Measurements from ENCODE around the gene ITK. TPM values are rescaled to one million over a fixed set of nuclear protein-coding genes. Genes with fewer than 3 reads are reported as not detected.
A peak's percentile ranks its signal among the peaks of the same experiment; 100 is the strongest.

ITK gene
- total and polyA plus RNA-seq, 4 donors, result 0.06 to 0.51 (median 0.45) TPM

DNA sequence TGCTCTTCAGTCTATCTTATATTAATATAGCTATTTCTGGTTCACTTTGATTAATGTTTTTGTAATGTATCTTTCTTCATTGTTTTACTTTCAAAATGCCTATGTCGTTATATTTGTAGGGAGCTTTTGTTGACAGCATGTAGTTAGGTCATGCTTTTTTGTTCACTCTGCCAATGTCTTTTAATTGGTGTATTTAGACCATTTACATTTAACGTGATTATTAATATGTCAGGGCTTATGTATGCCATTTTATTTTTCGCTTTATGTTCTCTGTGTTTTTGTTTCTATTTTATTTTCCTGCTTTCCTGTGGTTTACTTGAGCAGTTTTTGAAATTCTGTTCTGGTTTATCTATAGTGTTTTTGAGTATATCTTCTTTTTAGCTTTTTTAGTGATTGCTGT, 25.3 kb upstream of the ITK start:
- no peak for DNase-seq (ENCODE audit: low read depth in 4 of 6, low spot score in 6 of 6)
- no CpG with 5 or more reads among the region's 3 CpGs for WGBS (ENCODE audit: insufficient coverage)
- no peak overlapping the region for H3K27ac ChIP-seq (ENCODE audit: low read depth, low read length)
- no peaks in the 10 kb centered on the region for H3K36me3 ChIP-seq (ENCODE audit: control insufficient read depth, insufficient read depth, low read length)
- no peak overlapping the region for H3K4me3 ChIP-seq (ENCODE audit: low read depth, low read length)
- H3K4me1 ChIP-seq (ENCODE audit: control insufficient read depth, insufficient read depth, low read length), result no peaks in the 10 kb centered on the region
- H3K9me3 ChIP-seq (ENCODE audit: control insufficient read depth, insufficient read depth, low read length), result no peaks in the 10 kb centered on the region
- H3K27me3 ChIP-seq (ENCODE audit: control insufficient read depth, insufficient read depth, low read length), result no peaks in the 10 kb centered on the region

DNA sequence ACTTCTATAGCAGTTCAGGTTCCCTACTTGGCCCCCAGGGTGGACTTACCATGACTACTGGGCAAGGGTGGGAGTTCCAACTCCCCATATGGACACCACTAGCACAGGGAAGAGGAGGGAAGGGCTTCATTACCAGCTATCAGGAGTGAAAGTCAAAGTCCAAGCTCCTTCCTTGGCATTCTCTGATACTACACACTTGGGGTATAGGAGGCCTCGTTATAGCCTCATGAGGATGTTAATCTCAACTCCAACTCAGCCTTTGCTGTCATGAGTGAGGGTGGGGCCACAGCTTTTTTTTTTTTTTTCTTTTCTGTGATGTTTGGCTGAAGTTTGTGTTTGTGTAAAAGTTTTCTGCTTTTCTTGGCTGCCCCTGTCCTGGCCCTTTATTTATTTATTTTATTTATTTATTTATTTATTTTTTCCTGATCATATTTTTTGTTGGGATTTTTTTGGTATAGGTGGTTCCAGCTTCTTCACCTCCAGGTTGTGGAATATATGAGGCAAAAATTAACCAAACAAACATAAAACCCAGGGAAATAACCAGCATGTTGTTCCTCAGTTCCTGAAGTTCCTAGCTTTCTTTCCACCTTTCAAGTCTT, 23.2 kb upstream of the ITK start:
- Histone ChIP-seq H3K4me3 (ENCODE audit: low read depth, low read length) (no peak overlapping the region), H3K36me3 (ENCODE audit: control insufficient read depth, insufficient read depth, low read length) (no peaks in the 10 kb centered on the region), H3K27me3 (ENCODE audit: control insufficient read depth, insufficient read depth, low read length) (no peaks in the 10 kb centered on the region), H3K9me3 (ENCODE audit: control insufficient read depth, insufficient read depth, low read length) (no peaks in the 10 kb centered on the region), H3K27ac (ENCODE audit: low read depth, low read length) (no peak overlapping the region), H3K4me1 (ENCODE audit: control insufficient read depth, insufficient read depth, low read length) (no peaks in the 10 kb centered on the region)
- DNase-seq (ENCODE audit: low read depth in 4 of 6, low spot score in 6 of 6), result no peak
- WGBS (ENCODE audit: insufficient coverage), result no CpG with 5 or more reads among the region's 1 CpG

DNA sequence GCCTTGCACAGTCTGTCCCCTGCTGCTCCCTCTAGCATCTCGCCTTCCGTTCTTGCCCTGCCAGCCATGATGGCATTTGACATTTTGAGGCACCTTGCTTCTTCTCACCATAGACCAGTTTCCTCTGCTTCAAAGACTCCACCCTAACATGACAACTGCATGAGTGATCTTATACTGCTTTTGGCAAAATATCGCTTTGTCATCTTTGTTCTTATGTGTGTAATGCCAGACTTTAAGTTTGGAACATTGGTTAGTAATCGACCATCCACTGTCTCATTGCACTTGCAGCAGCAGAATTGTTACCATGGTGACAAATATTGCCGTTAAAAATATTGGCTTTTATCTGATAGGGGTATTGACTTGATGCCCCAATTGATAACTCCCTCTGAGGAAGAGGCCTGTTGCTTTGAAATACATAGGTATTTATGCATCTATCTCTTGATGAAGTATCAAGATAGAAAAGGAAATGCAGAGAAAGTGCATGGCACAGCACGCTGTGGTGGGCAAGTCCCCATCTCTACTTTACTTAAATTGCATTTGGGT, 21.4 kb upstream of the ITK start:
- DNase-seq (ENCODE audit: low read depth in 4 of 6, low spot score in 6 of 6), result peak in 1 of 6 donors; percentile 5
- WGBS (ENCODE audit: insufficient coverage), result 76% methylated on average over 2 of the region's 6 CpGs
- Histone ChIP-seq H3K27ac (ENCODE audit: low read depth, low read length) (no peak overlapping the region), H3K4me3 (ENCODE audit: low read depth, low read length) (no peak overlapping the region), H3K36me3 (ENCODE audit: control insufficient read depth, insufficient read depth, low read length) (no peaks in the 10 kb centered on the region), H3K9me3 (ENCODE audit: control insufficient read depth, insufficient read depth, low read length) (no peaks in the 10 kb centered on the region), H3K4me1 (ENCODE audit: control insufficient read depth, insufficient read depth, low read length) (no peaks in the 10 kb centered on the region), H3K27me3 (ENCODE audit: control insufficient read depth, insufficient read depth, low read length) (no peaks in the 10 kb centered on the region)

DNA sequence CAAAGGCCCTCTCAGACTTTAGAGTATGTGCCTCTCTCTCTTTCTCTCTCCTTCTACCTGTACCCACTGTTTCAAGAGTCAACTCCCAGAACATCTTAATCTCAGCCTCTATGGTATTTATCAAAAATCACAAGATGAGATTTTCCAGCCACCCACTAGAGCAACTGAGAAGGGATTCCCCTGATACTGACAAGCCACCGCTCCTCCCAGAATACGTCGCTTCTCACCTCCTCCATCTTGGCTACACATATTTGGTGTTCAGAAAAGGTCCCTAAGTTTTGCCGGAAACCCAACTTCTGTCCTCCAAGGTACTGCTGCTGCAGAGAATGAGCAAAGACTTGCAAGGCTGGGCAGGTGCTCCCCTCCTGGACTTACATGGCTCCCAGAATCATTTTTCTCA, 20.6 kb upstream of the ITK start:
- H3K27me3 ChIP-seq (ENCODE audit: control insufficient read depth, insufficient read depth, low read length), result no peaks in the 10 kb centered on the region
- 96% methylated on average over 4 of the region's 4 CpGs for WGBS (ENCODE audit: insufficient coverage)
- H3K27ac ChIP-seq (ENCODE audit: low read depth, low read length), result no peak overlapping the region
- H3K4me1 ChIP-seq (ENCODE audit: control insufficient read depth, insufficient read depth, low read length), result no peaks in the 10 kb centered on the region
- no peaks in the 10 kb centered on the region for H3K36me3 ChIP-seq (ENCODE audit: control insufficient read depth, insufficient read depth, low read length)
- DNase-seq (ENCODE audit: low read depth in 4 of 6, low spot score in 6 of 6), result no peak
- no peaks in the 10 kb centered on the region for H3K9me3 ChIP-seq (ENCODE audit: control insufficient read depth, insufficient read depth, low read length)
- H3K4me3 ChIP-seq (ENCODE audit: low read depth, low read length), result no peak overlapping the region

DNA sequence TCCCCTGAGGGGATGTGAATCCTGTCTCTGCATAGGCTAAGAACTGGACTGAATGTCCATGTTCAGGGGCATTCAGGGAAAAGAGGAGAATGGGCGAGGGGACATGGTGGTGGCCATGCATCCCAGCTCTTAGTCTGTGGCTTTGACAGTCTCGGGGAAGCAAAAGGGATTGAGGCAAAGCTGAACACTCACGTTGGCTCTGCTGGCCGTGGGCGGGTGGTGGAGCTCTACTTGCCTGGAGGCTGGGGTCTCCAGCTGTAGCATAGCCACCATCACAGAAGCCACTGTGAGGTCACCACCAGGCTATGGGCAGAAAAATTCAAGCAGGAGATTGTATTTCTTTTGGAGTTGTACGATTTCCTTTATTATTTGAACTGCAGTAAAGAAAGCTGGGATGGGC, 18.6 kb upstream of the ITK start:
- WGBS (ENCODE audit: insufficient coverage), result 81% methylated on average over 6 of the region's 6 CpGs
- H3K27ac ChIP-seq (ENCODE audit: low read depth, low read length), result no peak overlapping the region
- no peak overlapping the region for H3K4me3 ChIP-seq (ENCODE audit: low read depth, low read length)
- no peak for DNase-seq (ENCODE audit: low read depth in 4 of 6, low spot score in 6 of 6)
- no peaks in the 10 kb centered on the region for H3K9me3 ChIP-seq (ENCODE audit: control insufficient read depth, insufficient read depth, low read length)
- H3K36me3 ChIP-seq (ENCODE audit: control insufficient read depth, insufficient read depth, low read length), result no peaks in the 10 kb centered on the region
- H3K27me3 ChIP-seq (ENCODE audit: control insufficient read depth, insufficient read depth, low read length), result no peaks in the 10 kb centered on the region
- H3K4me1 ChIP-seq (ENCODE audit: control insufficient read depth, insufficient read depth, low read length), result no peaks in the 10 kb centered on the region

DNA sequence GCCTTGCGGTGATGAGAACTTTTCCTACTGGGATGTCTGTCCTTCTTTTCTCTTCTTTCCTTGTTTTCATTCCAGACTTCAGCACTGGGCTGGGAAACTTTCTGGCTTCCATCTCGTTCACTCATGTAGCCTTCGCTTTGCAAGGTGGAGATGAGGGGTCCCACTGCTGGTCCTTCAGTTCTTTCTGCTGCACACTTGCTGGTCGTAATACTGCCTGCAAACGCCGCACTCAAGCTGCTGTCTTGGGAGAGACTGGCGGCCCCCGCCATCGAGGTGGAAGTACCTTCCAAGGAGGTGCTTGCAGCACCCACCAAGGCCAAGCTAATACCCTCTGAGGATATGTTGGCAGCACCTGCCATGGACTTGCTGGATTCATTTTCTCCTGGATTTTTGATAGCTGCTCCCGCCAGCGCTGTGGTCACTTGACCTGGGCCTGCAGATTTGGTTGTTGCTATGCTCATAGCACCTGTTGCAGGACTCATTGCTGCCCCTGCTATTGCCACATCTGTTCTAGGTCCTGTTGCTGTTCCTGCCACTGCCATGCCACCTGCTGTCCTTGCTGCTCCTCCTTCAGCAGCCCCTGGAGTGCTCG, 17.6 kb upstream of the ITK start:
- WGBS (ENCODE audit: insufficient coverage), result 94% methylated on average over 12 of the region's 12 CpGs

DNA sequence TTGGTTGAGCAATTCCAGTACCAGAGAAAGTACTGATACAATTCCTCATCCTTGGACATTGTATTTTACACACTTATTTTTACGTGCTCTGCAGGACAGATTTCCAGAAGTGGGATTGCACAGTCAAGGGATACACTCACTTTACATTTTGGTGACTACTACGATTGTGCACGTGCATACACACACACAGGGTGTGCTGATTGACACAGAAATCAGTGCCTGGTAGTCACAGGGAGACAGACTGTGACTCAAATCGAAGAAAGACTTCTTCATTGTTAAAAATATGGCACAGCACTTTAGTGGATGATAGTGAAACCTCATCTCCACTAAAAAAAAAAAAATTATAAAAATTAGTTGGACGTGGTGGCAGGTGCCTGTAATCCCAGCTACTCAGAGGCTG, 16.1 kb upstream of the ITK start:
- no peaks in the 10 kb centered on the region for H3K36me3 ChIP-seq (ENCODE audit: control insufficient read depth, insufficient read depth, low read length)
- DNase-seq (ENCODE audit: low read depth in 4 of 6, low spot score in 6 of 6), result no peak
- H3K4me1 ChIP-seq (ENCODE audit: control insufficient read depth, insufficient read depth, low read length), result no peaks in the 10 kb centered on the region
- WGBS (ENCODE audit: insufficient coverage), result 98% methylated on average over 4 of the region's 5 CpGs
- no peaks in the 10 kb centered on the region for H3K9me3 ChIP-seq (ENCODE audit: control insufficient read depth, insufficient read depth, low read length)
- no peak overlapping the region for H3K27ac ChIP-seq (ENCODE audit: low read depth, low read length)
- H3K4me3 ChIP-seq (ENCODE audit: low read depth, low read length), result no peak overlapping the region
- H3K27me3 ChIP-seq (ENCODE audit: control insufficient read depth, insufficient read depth, low read length), result no peaks in the 10 kb centered on the region

More for the DNA sequence above, 17.6 kb upstream of the ITK start:
- no peaks in the 10 kb centered on the region for H3K4me1 ChIP-seq (ENCODE audit: control insufficient read depth, insufficient read depth, low read length)
- H3K9me3 ChIP-seq (ENCODE audit: control insufficient read depth, insufficient read depth, low read length), result no peaks in the 10 kb centered on the region
- no peak overlapping the region for H3K4me3 ChIP-seq (ENCODE audit: low read depth, low read length)
- no peaks in the 10 kb centered on the region for H3K36me3 ChIP-seq (ENCODE audit: control insufficient read depth, insufficient read depth, low read length)
- no peak overlapping the region for H3K27ac ChIP-seq (ENCODE audit: low read depth, low read length)
- H3K27me3 ChIP-seq (ENCODE audit: control insufficient read depth, insufficient read depth, low read length), result no peaks in the 10 kb centered on the region
- no peak for DNase-seq (ENCODE audit: low read depth in 4 of 6, low spot score in 6 of 6)

DNA sequence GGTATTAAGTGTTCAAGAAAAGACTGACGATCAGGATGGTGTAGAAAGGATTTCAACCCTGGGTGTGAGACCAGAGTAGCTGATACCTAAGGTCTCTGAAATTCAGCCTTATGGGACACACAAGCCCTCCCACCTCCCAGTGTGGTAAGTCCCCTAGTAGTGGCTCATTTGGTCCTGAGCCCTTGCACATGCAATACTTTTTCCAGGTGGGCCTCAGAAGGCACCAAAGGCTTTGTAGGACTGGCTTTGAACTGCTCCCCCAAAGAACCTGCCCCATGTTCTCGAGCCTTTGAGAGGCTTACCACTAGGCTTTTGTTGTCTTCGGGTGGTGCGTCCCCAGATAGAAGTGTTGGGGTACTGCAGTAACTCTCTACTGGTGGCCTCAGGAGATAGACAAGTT, 15.4 kb upstream of the ITK start:
- WGBS (ENCODE audit: insufficient coverage), result 79% methylated on average over 2 of the region's 4 CpGs

DNA sequence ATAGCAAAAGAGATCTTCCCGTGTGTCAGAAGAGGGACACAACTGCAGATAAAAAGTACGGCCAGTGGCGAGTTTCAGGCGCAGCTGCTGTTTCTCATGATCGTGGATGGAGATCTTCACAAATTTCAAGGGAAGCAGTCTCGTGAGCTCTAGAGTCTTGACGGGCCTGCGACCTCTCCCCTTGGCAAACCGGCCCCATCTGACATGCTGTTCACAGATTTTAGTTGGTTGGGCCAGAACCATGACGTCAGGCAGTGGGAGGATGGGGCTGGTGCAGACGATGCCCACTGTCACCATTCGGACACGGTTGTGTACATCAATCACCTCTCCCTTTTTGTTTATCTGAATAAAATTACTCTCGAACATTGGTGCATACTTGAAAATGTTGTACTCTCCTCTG, 15.0 kb upstream of the ITK start:
- Histone ChIP-seq H3K9me3 (ENCODE audit: control insufficient read depth, insufficient read depth, low read length) (no peaks in the 10 kb centered on the region), H3K36me3 (ENCODE audit: control insufficient read depth, insufficient read depth, low read length) (no peaks in the 10 kb centered on the region), H3K27me3 (ENCODE audit: control insufficient read depth, insufficient read depth, low read length) (no peaks in the 10 kb centered on the region), H3K4me1 (ENCODE audit: control insufficient read depth, insufficient read depth, low read length) (no peaks in the 10 kb centered on the region), H3K4me3 (ENCODE audit: low read depth, low read length) (no peak overlapping the region), H3K27ac (ENCODE audit: low read depth, low read length) (no peak overlapping the region)
- no peak for DNase-seq (ENCODE audit: low read depth in 4 of 6, low spot score in 6 of 6)
- 94% methylated on average over 8 of the region's 14 CpGs for WGBS (ENCODE audit: insufficient coverage)

More for the DNA sequence above, 15.4 kb upstream of the ITK start:
- no peaks in the 10 kb centered on the region for H3K27me3 ChIP-seq (ENCODE audit: control insufficient read depth, insufficient read depth, low read length)
- no peak overlapping the region for H3K27ac ChIP-seq (ENCODE audit: low read depth, low read length)
- no peaks in the 10 kb centered on the region for H3K4me1 ChIP-seq (ENCODE audit: control insufficient read depth, insufficient read depth, low read length)
- no peak overlapping the region for H3K4me3 ChIP-seq (ENCODE audit: low read depth, low read length)
- H3K36me3 ChIP-seq (ENCODE audit: control insufficient read depth, insufficient read depth, low read length), result no peaks in the 10 kb centered on the region
- H3K9me3 ChIP-seq (ENCODE audit: control insufficient read depth, insufficient read depth, low read length), result no peaks in the 10 kb centered on the region
- no peak for DNase-seq (ENCODE audit: low read depth in 4 of 6, low spot score in 6 of 6)
